Fibroblast of lung (primary cell): ENCODE measurements around the gene TBX1. TPM values are rescaled to one million over a fixed set of nuclear protein-coding genes. Genes with fewer than 3 reads are reported as not detected.
"Not testable (repeated sequence)": the region's sequence is repeated elsewhere in the genome, so short reads cannot be mapped to it uniquely, and the experiment has no call there.

Experiments used
- DNase-seq, 2 donors: peaks; one replicate each; pipeline versions ENCODE4 v3.0.0 to v3.0.0-alpha.2; 2010; ENCODE audit warnings: low read depth in 2 of 2
- H2AFZ ChIP-seq: 2 replicates; pipeline ENCODE4 v1.5.1; 2012; ENCODE audit warnings: low read length, control low read depth, inconsistent platforms
- H3K27ac ChIP-seq: 2 replicates; pipeline ENCODE4 v1.5.1; 2011; ENCODE audit warnings: low read length, control low read depth; ENCODE audit not compliant: insufficient read depth
- H3K27me3 ChIP-seq: 2 replicates; pipeline ENCODE4 v1.5.1; 2011; ENCODE audit warnings: mild to moderate bottlenecking, low read length; ENCODE audit not compliant: control insufficient read depth, insufficient read depth
- H3K36me3 ChIP-seq: 2 replicates; pipeline ENCODE4 v1.5.1; 2011; ENCODE audit warnings: low read length; ENCODE audit not compliant: control insufficient read depth, insufficient read depth
- H3K4me1 ChIP-seq: 2 replicates; pipeline ENCODE4 v1.5.1; 2011; ENCODE audit warnings: low read length; ENCODE audit not compliant: control insufficient read depth, insufficient read depth; ENCODE audit errors: extremely low read depth
- H3K4me2 ChIP-seq: 2 replicates; pipeline ENCODE4 v1.5.1; 2011; ENCODE audit warnings: low read length, control low read depth; ENCODE audit not compliant: insufficient read depth; ENCODE audit errors: extremely low read depth
- H3K4me3 ChIP-seq, 4 experiments: fragments of 200-600 bp in 1 of 4; sonication (generic) in 1 of 4; replicated peaks in 1 of 4; 2 replicates each; pipeline ENCODE4 v1.5.1; 2011 to 2016; ENCODE audit warnings: low read length in 4 of 4, low read depth in 3 of 4, mild to moderate bottlenecking in 3 of 4, control low read depth in 2 of 4, inconsistent platforms in 1 of 4, mixed read lengths in 1 of 4; ENCODE audit not compliant: insufficient read depth in 1 of 4; ENCODE audit errors: control extremely low read depth in 1 of 4
- H3K79me2 ChIP-seq: 2 replicates; pipeline ENCODE4 v1.5.1; 2012; ENCODE audit warnings: mild to moderate bottlenecking, low read length, inconsistent platforms; ENCODE audit not compliant: control insufficient read depth, insufficient read depth
- H3K9ac ChIP-seq: 2 replicates; pipeline ENCODE4 v1.5.1; 2011; ENCODE audit warnings: mild to moderate bottlenecking, low read length, control low read depth; ENCODE audit not compliant: insufficient read depth
- H3K9me3 ChIP-seq: 2 replicates; pipeline ENCODE4 v1.5.1; 2012; ENCODE audit warnings: low read depth, low read length; ENCODE audit not compliant: control insufficient read depth, insufficient read depth
- H4K20me1 ChIP-seq: 2 replicates; pipeline ENCODE4 v1.5.1; 2011; ENCODE audit warnings: low read length; ENCODE audit not compliant: control insufficient read depth, insufficient read depth; ENCODE audit errors: extremely low read depth
- CTCF ChIP-seq, 2 donors: IDR thresholded peaks in 1 of 2; conservative IDR thresholded peaks in 1 of 2; 1 replicate in 1 of 2; 2 replicates in 1 of 2; pipeline ENCODE4 v1.5.1; 2011 to 2012; ENCODE audit warnings: low read length in 2 of 2, control low read depth in 1 of 2, inconsistent platforms in 1 of 2, low read depth in 1 of 2, mild to moderate bottlenecking in 1 of 2
- EZH2 ChIP-seq: IDR thresholded peaks from 2 replicates; pipeline ENCODE4 v1.5.1; 2012; ENCODE audit warnings: low read length, control low read depth, mild to moderate bottlenecking; ENCODE audit errors: missing control alignments
- polyA plus RNA-seq, 2 donors: library from polyadenylated mRNA; depleted of rRNA in 1 of 2; stranded (reverse) in 1 of 2; unstranded in 1 of 2; fragments of >200 nt; gene quantifications; 2 replicates each; pipeline ENCODE4 v1.2.1, GENCODE V29; 2011 to 2012; ENCODE audit warnings: missing spikeins in 1 of 2
- total RNA-seq: library from RNA; depleted of rRNA; stranded (reverse); fragments of >200 nt; gene quantifications from 2 replicates; pipeline ENCODE4 v1.2.1, GENCODE V29; 2014

TBX1 gene
- total and polyA plus RNA-seq, 2 donors (not counting 1 experiment from before 2014, with no cell fraction given): not detected

- Histone ChIP-seq H3K27ac (no peak overlapping the region), H3K79me2 (no peaks in the 10 kb centered on the region), H3K9ac (no peak overlapping the region), H3K36me3 (no peaks in the 10 kb centered on the region), H3K4me1 (no peaks in the 10 kb centered on the region), H3K9me3 (no peaks in the 10 kb centered on the region), H3K27me3 (no peaks in the 10 kb centered on the region), H2AFZ (no peak overlapping the region), H3K4me2 (no peak overlapping the region), H3K4me3 (no peak overlapping the region), H4K20me1 (no peaks in the 10 kb centered on the region)
- DNase-seq: no peak
- TF ChIP-seq CTCF (conservative IDR thresholded peaks at IDR 0.05 in 1 of 2, IDR thresholded peaks at IDR 0.05 in 1 of 2; ENCODE audit: low read depth in 1 of 2, low read length in 2 of 2): no peak
- no peak for TF ChIP-seq EZH2
Measured at GRCh38 chr22:19791243-19791642, 30.7 kb downstream of the TBX1 start.

GRCh38 chr22:19791894-19792293, 31.3 kb downstream of the TBX1 start:
- H3K4me2 ChIP-seq: no peak overlapping the region
- H4K20me1 ChIP-seq: no peaks in the 10 kb centered on the region
- H3K9me3 ChIP-seq: no peaks in the 10 kb centered on the region
- H3K9ac ChIP-seq: no peak overlapping the region
- no peak for TF ChIP-seq CTCF (conservative IDR thresholded peaks at IDR 0.05 in 1 of 2, IDR thresholded peaks at IDR 0.05 in 1 of 2; ENCODE audit: low read depth in 1 of 2, low read length in 2 of 2)
- H3K79me2 ChIP-seq: no peaks in the 10 kb centered on the region
- no peak overlapping the region for H3K27ac ChIP-seq
- no peak overlapping the region for H3K4me3 ChIP-seq
- H3K4me1 ChIP-seq: no peaks in the 10 kb centered on the region
- no peaks in the 10 kb centered on the region for H3K36me3 ChIP-seq
- H3K27me3 ChIP-seq: no peaks in the 10 kb centered on the region
- no peak overlapping the region for H2AFZ ChIP-seq
- no peak for DNase-seq

GRCh38 chr22:19792383-19792896, 31.9 kb downstream of the TBX1 start:
- not testable (repeated sequence) for H4K20me1 ChIP-seq, H3K4me1 ChIP-seq, H3K9ac ChIP-seq, H3K4me3 ChIP-seq, H2AFZ ChIP-seq, H3K9me3 ChIP-seq, DNase-seq, H3K27me3 ChIP-seq, H3K4me2 ChIP-seq, H3K79me2 ChIP-seq, H3K36me3 ChIP-seq, H3K27ac ChIP-seq
